Caco-2 (cell line): ENCODE results near the gene SMIM23. TPM values are rescaled to one million over a fixed set of nuclear protein-coding genes. Genes with fewer than 3 reads are reported as not detected.

Experiments
- BruUV-seq: library from RNA; stranded (reverse); fragments of 400-500 nt; replicated peaks from 2 replicates; lab custom pipeline; 2021; lab: Mats Ljungman, UMichigan
- CTCF ChIA-PET: fragments of 300-600 bp; sonication (Branson Sonifier 250); formaldehyde crosslinking; loops from one replicate; lab custom pipeline; 2022; ENCODE audit warnings: antibody characterized with exemption; lab: Charles Lee
- POLR2A ChIA-PET: fragments of 300-600 bp; sonication (Branson Sonifier 250); formaldehyde crosslinking; loops from one replicate; lab custom pipeline; 2022; ENCODE audit warnings: antibody characterized with exemption; lab: Charles Lee
- DNase-seq, 2 experiments: peaks; one replicate each; pipeline versions ENCODE4 v3.0.0 to v3.0.0-alpha.2; 2020 to 2022
- H3K27me3 ChIP-seq: replicated peaks from 2 replicates; pipeline ENCODE4 v1.6.0; 2011; ENCODE audit warnings: low read length; ENCODE audit not compliant: control insufficient read depth, insufficient read depth
- H3K36me3 ChIP-seq: 2 replicates; pipeline ENCODE4 v1.5.1; 2011; ENCODE audit warnings: low read length; ENCODE audit not compliant: control insufficient read depth, insufficient read depth
- H3K4me1 ChIP-seq: fragments of 250-450 bp; sonication (Bioruptor Pico); 2 replicates; pipeline ENCODE4 v1.5.1; 2020; ENCODE audit warnings: mild to moderate bottlenecking
- H3K4me3 ChIP-seq: 2 replicates; pipeline ENCODE4 v1.5.1; 2011; ENCODE audit warnings: low read depth, mild to moderate bottlenecking, control low read depth, low read length
- H3K9me3 ChIP-seq: fragments of 250-450 bp; sonication (Bioruptor Pico); 2 replicates; pipeline ENCODE4 v1.5.1; 2020; ENCODE audit warnings: mild to moderate bottlenecking, moderate library complexity
- H3K27ac Mint-ChIP-seq: one replicate; pipeline ENCODE4 v1.8.0; 2022; ENCODE audit warnings: mixed read lengths; ENCODE audit not compliant: unreplicated experiment
- H3K27me3 Mint-ChIP-seq: one replicate; pipeline ENCODE4 v1.8.0; 2022; ENCODE audit warnings: mixed read lengths; ENCODE audit not compliant: insufficient read depth, unreplicated experiment
- H3K36me3 Mint-ChIP-seq: one replicate; pipeline ENCODE4 v1.8.0; 2022; ENCODE audit warnings: mild to moderate bottlenecking, mixed read lengths; ENCODE audit not compliant: insufficient read depth, unreplicated experiment
- H3K4me1 Mint-ChIP-seq: one replicate; pipeline ENCODE4 v1.8.0; 2022; ENCODE audit warnings: low read depth, mixed read lengths; ENCODE audit not compliant: unreplicated experiment
- H3K4me3 Mint-ChIP-seq: one replicate; pipeline ENCODE4 v1.8.0; 2022; ENCODE audit warnings: mild to moderate bottlenecking, moderate library complexity, mixed read lengths; ENCODE audit not compliant: unreplicated experiment
- H3K9me3 Mint-ChIP-seq: one replicate; pipeline ENCODE4 v1.8.0; 2022; ENCODE audit warnings: mixed read lengths; ENCODE audit not compliant: unreplicated experiment
- CTCF ChIP-seq, 2 experiments: fragments of 200-600 bp in 1 of 2; IDR thresholded peaks; 1 replicate in 1 of 2; 2 replicates in 1 of 2; pipeline versions ENCODE4 v1.5.1 to v1.8.0; 2011 to 2022; ENCODE audit warnings: antibody characterized with exemption in 1 of 2, control low read depth in 1 of 2, inconsistent platforms in 1 of 2, low read depth in 1 of 2, low read length in 1 of 2, mild to moderate bottlenecking in 1 of 2, moderate library complexity in 1 of 2; ENCODE audit not compliant: insufficient read depth in 1 of 2, severe bottlenecking in 1 of 2, unreplicated experiment in 1 of 2
- intact Hi-C: fragments of 100-400 bp; cut with micrococcal nuclease; formaldehyde crosslinking; loops from one replicate; pipeline ENCODE4 v1.10.0; 2022; ENCODE audit not compliant: unreplicated experiment
- total RNA-seq: library from RNA; stranded (reverse); gene quantifications from 2 replicates; pipeline ENCODE4 v1.2.3, GENCODE V29; 2022

The SMIM23 gene
- total RNA-seq, 1 experiment from 2014 or later: not detected

- TF ChIP-seq CTCF (IDR thresholded peaks at IDR 0.05; ENCODE audit: insufficient read depth in 1 of 2, low read depth in 1 of 2, low read length in 1 of 2, severe bottlenecking in 1 of 2, unreplicated experiment in 1 of 2): no peak
- CTCF ChIA-PET: no interaction called here
- no peak overlapping the region for H3K27ac Mint-ChIP-seq
- H3K36me3 Mint-ChIP-seq: peaks cover 6% of the 10 kb centered on the region
- H3K4me3 Mint-ChIP-seq: no peak overlapping the region
- POLR2A ChIA-PET: no interaction called here
- Histone ChIP-seq H3K27me3 (no peaks in the 10 kb centered on the region), H3K4me1 (peaks cover 15% of the 10 kb centered on the region), H3K4me3 (no peak overlapping the region), H3K36me3 (no peaks in the 10 kb centered on the region), H3K9me3 (peaks cover 2% of the 10 kb centered on the region; the same call in 1 of the 2 replicates)
- peaks cover 4% of the 10 kb centered on the region for H3K9me3 Mint-ChIP-seq
- no peaks in the 10 kb centered on the region for H3K27me3 Mint-ChIP-seq
- intact Hi-C loops: no loop called here
- no peak for DNase-seq
- H3K4me1 Mint-ChIP-seq: peaks cover 7% of the 10 kb centered on the region
- BruUV-seq: no TSS peak
These were observed 40.5 kb downstream of the SMIM23 start for GRCh38 chr5:171826132-171826531.

GRCh38 chr5:171827162-171827561 lies 41.5 kb downstream of the SMIM23 start:
- intact Hi-C loops: no loop called here
- ChIA-PET CTCF (no interaction called here), POLR2A (no interaction called here)
- no peaks in the 10 kb centered on the region for H3K36me3 ChIP-seq
- no peak for TF ChIP-seq CTCF (IDR thresholded peaks at IDR 0.05; ENCODE audit: insufficient read depth in 1 of 2, low read depth in 1 of 2, low read length in 1 of 2, severe bottlenecking in 1 of 2, unreplicated experiment in 1 of 2)
- no peak overlapping the region for H3K27ac Mint-ChIP-seq
- H3K9me3 ChIP-seq: peaks cover 4% of the 10 kb centered on the region
- DNase-seq: no peak
- no peak overlapping the region for H3K4me3 Mint-ChIP-seq
- peaks cover 14% of the 10 kb centered on the region for H3K9me3 Mint-ChIP-seq
- H3K4me1 ChIP-seq: peaks cover 15% of the 10 kb centered on the region
- peaks cover 6% of the 10 kb centered on the region for H3K36me3 Mint-ChIP-seq
- H3K4me1 Mint-ChIP-seq: peaks cover 7% of the 10 kb centered on the region
- H3K27me3 Mint-ChIP-seq: no peaks in the 10 kb centered on the region
- no peaks in the 10 kb centered on the region for H3K27me3 ChIP-seq
- no peak overlapping the region for H3K4me3 ChIP-seq
- no TSS peak for BruUV-seq

- BruUV-seq: no TSS peak
- Mint-ChIP-seq H3K27ac (no peak overlapping the region), H3K9me3 (peaks cover 14% of the 10 kb centered on the region), H3K4me1 (no peaks in the 10 kb centered on the region), H3K4me3 (no peak overlapping the region), H3K36me3 (no peaks in the 10 kb centered on the region), H3K27me3 (no peaks in the 10 kb centered on the region)
- no peak overlapping the region for H3K4me3 ChIP-seq
- DNase-seq: no peak
- H3K4me1 ChIP-seq: no peaks in the 10 kb centered on the region
- CTCF ChIA-PET: no interaction called here
- no peak for TF ChIP-seq CTCF (IDR thresholded peaks at IDR 0.05; ENCODE audit: insufficient read depth in 1 of 2, low read depth in 1 of 2, low read length in 1 of 2, severe bottlenecking in 1 of 2, unreplicated experiment in 1 of 2)
- H3K9me3 ChIP-seq: peaks cover 4% of the 10 kb centered on the region
- intact Hi-C loops: no loop called here
- POLR2A ChIA-PET: no interaction called here
- H3K36me3 ChIP-seq: no peaks in the 10 kb centered on the region
- H3K27me3 ChIP-seq: no peaks in the 10 kb centered on the region
These were observed 45.1 kb downstream of the SMIM23 start for GRCh38 chr5:171830686-171831085.
